Tibial nerve (tissue), 4 donors: ENCODE measurements around the gene ALDOC. TPM values are rescaled to one million over a fixed set of nuclear protein-coding genes. Genes with fewer than 3 reads are reported as not detected.
A peak's percentile ranks its signal among the peaks of the same experiment; 100 is the strongest.

Source experiments
- DNase-seq, 2 donors: peaks; one replicate each; pipeline ENCODE4 v3.0.0-alpha.2; 2019; ENCODE audit warnings: low spot score in 2 of 2
- H3K27ac ChIP-seq, 4 donors: fragments of 200-600 bp; sonication (generic) in 3 of 4; one replicate each; pipeline ENCODE4 v1.5.1; 2017 to 2019; ENCODE audit warnings: mild to moderate bottlenecking in 1 of 4
- H3K27me3 ChIP-seq, 2 donors: fragments of 200-600 bp; sonication (generic) in 1 of 2; one replicate each; pipeline versions ENCODE4 v1.5.1 to v1.6.0; 2017 to 2019
- H3K36me3 ChIP-seq, 3 donors: fragments of 200-600 bp; sonication (generic); one replicate each; pipeline ENCODE4 v1.5.1; 2018 to 2019
- H3K4me1 ChIP-seq, 4 donors: fragments of 200-600 bp; sonication (generic) in 3 of 4; one replicate each; pipeline ENCODE4 v1.5.1; 2017 to 2019
- H3K4me3 ChIP-seq, 4 donors: fragments of 200-600 bp; sonication (generic) in 3 of 4; one replicate each; pipeline ENCODE4 v1.5.1; 2017 to 2019; ENCODE audit warnings: mild to moderate bottlenecking in 1 of 4, moderate library complexity in 1 of 4
- H3K9me3 ChIP-seq, 4 donors: fragments of 200-600 bp; sonication (generic) in 3 of 4; one replicate each; pipeline ENCODE4 v1.5.1; 2017 to 2019
- CTCF ChIP-seq, 5 experiments: fragments of 200-600 bp in 3 of 5; fragments of 450-650 bp in 2 of 5; sonication (generic) in 3 of 5; IDR thresholded peaks; one replicate each; pipeline ENCODE4 v1.5.1; 2016 to 2019; ENCODE audit warnings: antibody characterized with exemption in 5 of 5, mild to moderate bottlenecking in 3 of 5, moderate library complexity in 2 of 5
- EP300 ChIP-seq, 2 donors: sonication (generic); formaldehyde crosslinking; IDR thresholded peaks; one replicate each; pipeline ENCODE4 v1.6.1; 2017; ENCODE audit warnings: antibody characterized with exemption in 2 of 2, mild to moderate bottlenecking in 1 of 2
- POLR2A ChIP-seq, 2 donors: fragments of 450-650 bp; IDR thresholded peaks; one replicate each; pipeline ENCODE4 v1.6.1; 2017; ENCODE audit warnings: antibody characterized with exemption in 2 of 2, mild to moderate bottlenecking in 2 of 2, moderate library complexity in 2 of 2
- WGBS, 2 donors: methylation state at CpG; one replicate each; pipeline ENCODE4 v1.1.5; 2018; 5-methylcytosine and 5-hydroxymethylcytosine counted together
- total RNA-seq, 4 donors: library from RNA; depleted of rRNA; stranded (reverse); fragments of >200 nt; gene quantifications; one replicate each; pipeline ENCODE4 v1.1.0, GENCODE V29; 2016

The ALDOC gene
- total RNA-seq, result 100 to 1,000 TPM in 3 of 4 donors, 10 to 100 TPM in 1; 46.2 to 222 (median 141) TPM

- DNase-seq, result peak; percentile 95 to 97
- TF ChIP-seq CTCF (IDR thresholded peaks at IDR 0.05), result peak in 1 of 5 experiments; percentile 31
- TF ChIP-seq POLR2A (IDR thresholded peaks at IDR 0.05), result peak; percentile 95 to 99
- TF ChIP-seq EP300 (IDR thresholded peaks at IDR 0.05), result peak; percentile 40 to 99
- peaks cover 0 to 33% (median 10%) of the 10 kb centered on the region in 4 donors for H3K4me1 ChIP-seq
- peak within 1 kb of the TSS; percentile 55 to 82 (median 69) for H3K27ac ChIP-seq
- peaks cover 0 to 10% (median 0%) of the 10 kb centered on the region in 3 donors for H3K36me3 ChIP-seq
- WGBS, 2 donors, result 11 to 16% methylated on average over 15 to 23 of the region's 26 CpGs
- H3K27me3 ChIP-seq, result no peaks in the 10 kb centered on the region
- peak within 1 kb of the TSS; percentile 10 to 45 (median 30) for H3K4me3 ChIP-seq
- no peaks in the 10 kb centered on the region for H3K9me3 ChIP-seq
These were observed at the start of gene ALDOC for GRCh38 chr17:28576758-28577465. Gene ALDOC, minus strand, starts transcription at chr17:28576895. Its CDS starts 1,363 bp downstream, at chr17:28575532.

GRCh38 chr17:28624148-28624547 is 47.5 kb upstream of the ALDOC start:
- WGBS, 2 donors, result 93 to 95% methylated on average over 2 of the region's 2 CpGs
- no peak overlapping the region for H3K27ac ChIP-seq
- DNase-seq, result no peak
- H3K27me3 ChIP-seq, result no peaks in the 10 kb centered on the region
- peaks cover 2 to 96% (median 51%) of the 10 kb centered on the region in 3 donors for H3K36me3 ChIP-seq
- TF ChIP-seq CTCF (IDR thresholded peaks at IDR 0.05) (no peak), POLR2A (IDR thresholded peaks at IDR 0.05) (no peak), EP300 (IDR thresholded peaks at IDR 0.05) (no peak)
- no peak overlapping the region for H3K4me3 ChIP-seq
- no peaks in the 10 kb centered on the region for H3K4me1 ChIP-seq
- no peaks in the 10 kb centered on the region for H3K9me3 ChIP-seq

GRCh38 chr17:28623696-28624095 is 47.0 kb upstream of the ALDOC start:
- no peaks in the 10 kb centered on the region for H3K4me1 ChIP-seq
- DNase-seq, result no peak
- H3K27me3 ChIP-seq, result no peaks in the 10 kb centered on the region
- no peak overlapping the region for H3K27ac ChIP-seq
- WGBS, 2 donors, result 84 to 100% methylated on average over 4 of the region's 4 CpGs
- peaks cover 2 to 96% (median 55%) of the 10 kb centered on the region in 3 donors for H3K36me3 ChIP-seq
- no peaks in the 10 kb centered on the region for H3K9me3 ChIP-seq
- no peak overlapping the region for H3K4me3 ChIP-seq
- no peak for TF ChIP-seq CTCF (IDR thresholded peaks at IDR 0.05)
- no peak for TF ChIP-seq EP300 (IDR thresholded peaks at IDR 0.05)
- TF ChIP-seq POLR2A (IDR thresholded peaks at IDR 0.05), result no peak

- WGBS, 2 donors, result 92 to 97% methylated on average over 3 of the region's 3 CpGs
- Histone ChIP-seq H3K4me3 (no peak overlapping the region), H3K27ac (no peak overlapping the region), H3K4me1 (no peaks in the 10 kb centered on the region), H3K27me3 (no peaks in the 10 kb centered on the region), H3K9me3 (no peaks in the 10 kb centered on the region), H3K36me3 (peaks cover 4 to 96% (median 66%) of the 10 kb centered on the region in 3 donors)
- DNase-seq, result no peak
- no peak for TF ChIP-seq POLR2A (IDR thresholded peaks at IDR 0.05)
- TF ChIP-seq EP300 (IDR thresholded peaks at IDR 0.05), result no peak
- no peak for TF ChIP-seq CTCF (IDR thresholded peaks at IDR 0.05)
These were observed 45.5 kb upstream of the ALDOC start for GRCh38 chr17:28622186-28622585.

GRCh38 chr17:28620010-28620409 is 43.3 kb upstream of the ALDOC start:
- DNase-seq, result no peak

More at GRCh38 chr17:28620010-28620409, 43.3 kb upstream of the ALDOC start:
- TF ChIP-seq POLR2A (IDR thresholded peaks at IDR 0.05), result no peak
- TF ChIP-seq CTCF (IDR thresholded peaks at IDR 0.05), result no peak
- no peak for TF ChIP-seq EP300 (IDR thresholded peaks at IDR 0.05)
- Histone ChIP-seq H3K27me3 (no peaks in the 10 kb centered on the region), H3K36me3 (peaks cover 4 to 100% (median 83%) of the 10 kb centered on the region in 3 donors), H3K4me3 (no peak overlapping the region), H3K9me3 (no peaks in the 10 kb centered on the region), H3K4me1 (no peaks in the 10 kb centered on the region), H3K27ac (no peak overlapping the region)
- WGBS, 2 donors, result 69 to 85% methylated on average over 2 of the region's 2 CpGs
